Peyer's patch (tissue), 4 donors: ENCODE measurements around the gene GPC3. TPM values are rescaled to one million over a fixed set of nuclear protein-coding genes. Genes with fewer than 3 reads are reported as not detected.

ENCODE experiments used
- DNase-seq, 3 donors: peaks; one replicate each; pipeline ENCODE4 v3.0.0-alpha.2; 2017 to 2019
- H3K27ac ChIP-seq, 4 donors: fragments of 200-600 bp; sonication (generic); one replicate each; pipeline ENCODE4 v1.5.1; 2016 to 2019
- H3K27me3 ChIP-seq, 2 donors: fragments of 200-600 bp; sonication (generic); one replicate each; pipeline ENCODE4 v1.5.1; 2019
- H3K36me3 ChIP-seq, 3 donors: fragments of 200-600 bp; sonication (generic); one replicate each; pipeline ENCODE4 v1.5.1; 2016 to 2019
- H3K4me1 ChIP-seq, 4 donors: fragments of 200-600 bp; sonication (generic); one replicate each; pipeline ENCODE4 v1.5.1; 2016 to 2019
- H3K4me3 ChIP-seq, 4 donors: fragments of 200-600 bp; sonication (generic); 1 replicate in 3 of 4; 2 replicates in 1 of 4; pipeline ENCODE4 v1.5.1; 2016 to 2019; ENCODE audit warnings: mild to moderate bottlenecking in 1 of 4
- H3K9me3 ChIP-seq, 4 donors: fragments of 200-600 bp; sonication (generic); one replicate each; pipeline ENCODE4 v1.5.1; 2016 to 2019; ENCODE audit warnings: mild to moderate bottlenecking in 1 of 4
- CTCF ChIP-seq, 6 experiments: fragments of 450-650 bp in 4 of 6; fragments of 200-600 bp in 2 of 6; sonication (generic) in 1 of 6; IDR thresholded peaks; one replicate each; pipeline ENCODE4 v1.5.1; 2017 to 2019; ENCODE audit warnings: antibody characterized with exemption in 6 of 6, mild to moderate bottlenecking in 3 of 6, moderate library complexity in 1 of 6
- POLR2A ChIP-seq, 2 donors: fragments of 450-650 bp; IDR thresholded peaks; one replicate each; pipeline ENCODE4 v1.5.1; 2017; ENCODE audit warnings: antibody characterized with exemption in 2 of 2, mild to moderate bottlenecking in 2 of 2, moderate library complexity in 2 of 2
- total RNA-seq, 4 donors: library from RNA; depleted of rRNA; stranded (reverse); fragments of >200 nt; gene quantifications; one replicate each; pipeline ENCODE4 v1.1.0, GENCODE V29; 2016

Gene GPC3
- total RNA-seq, 4 donors from 2014 or later = 1.1 to 7.2 (median 5.8) TPM

GRCh38 chrX:133834771-133835170 is 150.6 kb downstream of the GPC3 start:
- H3K4me1 ChIP-seq = no peaks in the 10 kb centered on the region
- H3K36me3 ChIP-seq = no peaks in the 10 kb centered on the region
- no peaks in the 10 kb centered on the region for H3K27me3 ChIP-seq
- no peak overlapping the region for H3K4me3 ChIP-seq
- no peaks in the 10 kb centered on the region for H3K9me3 ChIP-seq
- H3K27ac ChIP-seq = no peak overlapping the region
- no peak for DNase-seq
- TF ChIP-seq CTCF (IDR thresholded peaks at IDR 0.05) = no peak
- no peak for TF ChIP-seq POLR2A (IDR thresholded peaks at IDR 0.05)

GRCh38 chrX:133819546-133819945 is 165.8 kb downstream of the GPC3 start:
- no peak overlapping the region for H3K27ac ChIP-seq
- H3K36me3 ChIP-seq = no peaks in the 10 kb centered on the region
- no peak for DNase-seq
- no peaks in the 10 kb centered on the region for H3K4me1 ChIP-seq
- H3K4me3 ChIP-seq = no peak overlapping the region
- no peak for TF ChIP-seq POLR2A (IDR thresholded peaks at IDR 0.05)
- no peak for TF ChIP-seq CTCF (IDR thresholded peaks at IDR 0.05)
- no peaks in the 10 kb centered on the region for H3K27me3 ChIP-seq
- no peaks in the 10 kb centered on the region for H3K9me3 ChIP-seq

GRCh38 chrX:133818019-133818418 is 167.4 kb downstream of the GPC3 start:
- no peaks in the 10 kb centered on the region for H3K36me3 ChIP-seq
- H3K9me3 ChIP-seq = no peaks in the 10 kb centered on the region
- no peak for DNase-seq
- H3K27ac ChIP-seq = no peak overlapping the region
- H3K4me1 ChIP-seq = no peaks in the 10 kb centered on the region
- TF ChIP-seq CTCF (IDR thresholded peaks at IDR 0.05) (no peak), POLR2A (IDR thresholded peaks at IDR 0.05) (no peak)
- H3K4me3 ChIP-seq = no peak overlapping the region
- no peaks in the 10 kb centered on the region for H3K27me3 ChIP-seq

GRCh38 chrX:133815496-133815895 is 169.9 kb downstream of the GPC3 start:
- H3K36me3 ChIP-seq = no peaks in the 10 kb centered on the region
- no peaks in the 10 kb centered on the region for H3K27me3 ChIP-seq
- H3K27ac ChIP-seq = no peak overlapping the region
- DNase-seq = no peak
- H3K9me3 ChIP-seq = no peaks in the 10 kb centered on the region
- H3K4me1 ChIP-seq = no peaks in the 10 kb centered on the region
- TF ChIP-seq CTCF (IDR thresholded peaks at IDR 0.05) = no peak
- no peak for TF ChIP-seq POLR2A (IDR thresholded peaks at IDR 0.05)
- no peak overlapping the region for H3K4me3 ChIP-seq

GRCh38 chrX:133813971-133814370 is 171.4 kb downstream of the GPC3 start:
- no peaks in the 10 kb centered on the region for H3K4me1 ChIP-seq
- H3K4me3 ChIP-seq = no peak overlapping the region
- no peak for TF ChIP-seq CTCF (IDR thresholded peaks at IDR 0.05)
- no peak for TF ChIP-seq POLR2A (IDR thresholded peaks at IDR 0.05)
- H3K27me3 ChIP-seq = no peaks in the 10 kb centered on the region
- H3K36me3 ChIP-seq = no peaks in the 10 kb centered on the region
- no peak for DNase-seq
- H3K27ac ChIP-seq = no peak overlapping the region
- H3K9me3 ChIP-seq = no peaks in the 10 kb centered on the region

GRCh38 chrX:133812402-133812801 is 173.0 kb downstream of the GPC3 start:
- no peak for TF ChIP-seq POLR2A (IDR thresholded peaks at IDR 0.05)
- no peak for TF ChIP-seq CTCF (IDR thresholded peaks at IDR 0.05)
- Histone ChIP-seq H3K9me3 (no peaks in the 10 kb centered on the region), H3K4me1 (no peaks in the 10 kb centered on the region), H3K4me3 (no peak overlapping the region), H3K36me3 (no peaks in the 10 kb centered on the region), H3K27me3 (no peaks in the 10 kb centered on the region), H3K27ac (no peak overlapping the region)
- DNase-seq = no peak
